Germinal center (tissue), 1 donor: ENCODE results near the gene ABHD12.
"Not testable (repeated sequence)": the region's sequence is repeated elsewhere in the genome, so short reads cannot be mapped to it uniquely, and the experiment has no call there.

ENCODE experiments used
- DNase-seq: peaks from one replicate; pipeline ENCODE4 v3.0.0; 2012; ENCODE audit warnings: mixed read lengths, low spot score

ABHD12 gene

GRCh38 chr20:25277051-25277801, 113.4 kb downstream of the ABHD12 start:
- no peak for DNase-seq

- DNase-seq, result no peak
These were observed 114.0 kb downstream of the ABHD12 start for GRCh38 chr20:25276533-25277050.

GRCh38 chr20:25275813-25276532, 114.7 kb downstream of the ABHD12 start:
- DNase-seq, result no peak

DNA sequence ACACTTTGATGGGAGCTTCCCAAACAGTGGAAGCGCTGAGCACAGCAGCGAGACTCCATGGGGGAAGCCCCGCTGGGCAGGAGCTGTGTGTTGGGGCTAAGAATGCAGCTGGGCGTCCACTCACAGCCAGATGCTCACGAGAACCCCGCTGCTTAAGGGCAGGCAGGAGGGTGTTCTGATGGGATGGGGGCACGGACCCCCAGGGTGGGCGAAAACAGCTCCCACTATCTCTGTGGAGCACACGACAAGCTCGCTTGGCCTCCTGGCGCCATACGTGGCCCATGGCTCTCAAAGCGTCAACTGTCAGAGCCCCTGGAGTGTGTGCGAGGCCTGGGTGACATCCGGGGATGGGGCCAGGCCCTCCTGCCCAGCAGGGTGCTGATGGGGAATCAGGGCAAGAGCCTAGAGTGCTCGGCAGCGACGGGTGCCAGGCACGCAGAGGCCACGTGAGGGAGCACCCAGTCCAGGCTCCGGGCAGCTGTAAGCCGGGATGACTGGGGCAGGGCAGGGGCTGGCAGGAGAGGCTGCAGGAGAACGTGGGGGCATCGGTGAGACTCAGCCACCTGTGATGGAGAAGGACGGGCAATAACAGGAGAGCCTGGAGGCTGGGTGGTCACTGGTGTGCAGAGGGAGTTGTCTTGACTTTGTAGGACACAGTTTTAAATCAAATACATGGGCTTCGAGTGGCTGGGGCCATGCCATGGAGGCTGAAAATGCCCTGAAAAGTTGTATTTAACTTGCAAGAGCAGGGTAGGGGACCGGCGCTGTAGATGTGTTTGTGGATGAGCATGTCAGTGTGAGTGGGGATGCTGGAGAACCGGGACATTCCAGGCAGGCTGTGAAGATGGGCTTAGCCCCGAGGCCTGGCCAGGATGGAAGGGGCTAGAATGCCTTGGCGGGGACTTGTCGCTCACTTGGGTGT, 115.5 kb downstream of the ABHD12 start:
- no peak for DNase-seq

- no peak for DNase-seq
These were observed 116.2 kb downstream of the ABHD12 start for GRCh38 chr20:25274481-25274880.

- no peak for DNase-seq
These were observed 116.9 kb downstream of the ABHD12 start for GRCh38 chr20:25273541-25274358.

GRCh38 chr20:25273046-25273445, 117.6 kb downstream of the ABHD12 start:
- DNase-seq, result no peak

GRCh38 chr20:25272223-25273000, 118.2 kb downstream of the ABHD12 start:
- no peak for DNase-seq

DNA sequence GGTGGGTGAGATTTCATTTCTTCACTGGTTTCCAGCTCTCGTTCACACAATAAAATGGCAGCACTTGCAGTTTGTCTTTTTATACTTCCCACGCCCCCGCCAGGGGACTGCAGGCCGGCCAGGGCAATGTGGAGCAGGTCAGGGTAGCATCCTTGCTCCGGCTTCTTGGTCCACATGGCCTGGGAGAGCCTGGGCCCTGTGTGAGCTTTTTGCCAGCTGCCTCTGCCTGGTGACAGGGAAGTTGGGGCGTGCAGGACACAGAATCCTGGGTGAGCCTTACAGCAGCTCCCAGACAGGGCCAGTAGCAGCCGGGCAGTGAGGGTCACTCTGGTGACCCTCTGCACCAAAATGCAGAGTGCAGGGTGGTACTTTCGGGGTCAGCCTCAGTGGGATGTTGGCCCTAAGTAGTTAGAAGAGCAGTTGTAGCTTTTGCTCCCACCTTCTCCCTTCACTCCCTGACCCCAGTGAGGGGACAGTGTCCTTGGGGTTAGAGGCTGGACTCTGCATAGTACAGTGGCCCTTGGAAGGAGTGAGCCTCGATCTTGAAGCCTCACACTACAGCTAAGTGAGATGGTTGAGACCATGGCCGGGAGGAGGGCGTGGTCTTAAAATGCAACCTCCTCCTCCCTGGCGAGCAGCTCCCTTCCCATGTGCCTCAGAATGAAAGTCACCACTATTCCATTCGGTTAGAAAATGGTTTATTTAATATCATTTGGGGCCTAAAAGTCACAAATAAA, 119.0 kb downstream of the ABHD12 start:
- DNase-seq, result no peak

DNA sequence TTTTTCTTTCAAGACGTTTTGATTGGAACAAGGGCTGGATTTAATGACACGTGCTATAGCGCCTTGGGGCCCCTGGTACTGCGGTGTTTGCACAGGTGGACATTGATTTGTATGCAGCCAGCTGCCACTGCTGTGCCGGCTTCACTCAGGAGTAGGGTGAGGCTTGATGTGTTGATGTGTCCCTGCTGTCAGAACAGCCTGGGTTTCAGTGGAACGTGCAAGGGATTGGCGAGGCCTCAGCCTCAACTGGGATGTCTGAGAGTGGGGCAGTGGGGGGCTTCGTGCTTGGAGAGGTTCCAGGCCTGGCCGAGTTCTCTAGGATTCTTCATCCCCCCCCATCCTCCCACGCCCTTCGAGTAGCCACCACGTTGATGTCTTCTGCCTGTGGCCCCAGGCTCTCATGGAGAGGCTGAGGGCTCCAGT, 119.8 kb downstream of the ABHD12 start:
- no peak for DNase-seq

- no peak for DNase-seq
These were observed 120.8 kb downstream of the ABHD12 start for GRCh38 chr20:25269833-25270170.

DNA sequence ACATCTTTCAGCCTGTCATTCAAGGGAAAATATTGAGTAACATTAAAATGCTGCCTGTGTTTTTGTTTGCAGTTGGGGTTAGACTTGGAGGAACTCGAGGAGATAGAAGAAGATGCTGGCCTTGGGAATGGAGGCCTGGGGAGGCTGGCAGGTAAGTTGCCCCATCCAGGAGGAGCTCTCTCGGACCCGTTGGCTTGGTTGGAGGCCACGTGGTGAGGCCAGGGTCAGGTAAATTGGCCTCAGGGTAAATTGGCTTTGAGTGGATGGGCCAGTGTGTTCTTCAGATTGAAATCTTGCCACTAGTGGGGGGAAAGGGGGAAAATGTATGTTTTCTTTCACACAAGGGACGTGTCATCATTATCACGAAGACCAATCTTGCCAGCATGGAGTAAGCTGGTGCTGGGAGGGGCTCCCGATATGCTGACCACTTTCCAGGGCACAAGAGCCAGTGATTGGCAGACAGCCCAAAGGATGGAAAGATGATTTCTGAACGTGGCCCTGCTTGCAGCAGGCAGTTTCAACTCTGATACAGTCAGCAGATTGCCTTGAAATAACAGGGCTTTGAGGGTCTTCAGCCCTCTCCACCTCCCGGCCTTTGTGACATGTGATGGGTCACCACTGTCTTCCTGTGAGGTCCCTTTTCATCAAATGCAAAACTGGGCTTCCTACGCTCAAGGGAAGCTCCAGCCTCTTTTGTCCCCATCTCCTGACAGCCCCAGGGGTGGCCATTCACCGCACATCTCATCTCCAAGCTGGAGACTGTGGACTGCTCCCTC, 121.4 kb downstream of the ABHD12 start:
- DNase-seq, result no peak

DNA sequence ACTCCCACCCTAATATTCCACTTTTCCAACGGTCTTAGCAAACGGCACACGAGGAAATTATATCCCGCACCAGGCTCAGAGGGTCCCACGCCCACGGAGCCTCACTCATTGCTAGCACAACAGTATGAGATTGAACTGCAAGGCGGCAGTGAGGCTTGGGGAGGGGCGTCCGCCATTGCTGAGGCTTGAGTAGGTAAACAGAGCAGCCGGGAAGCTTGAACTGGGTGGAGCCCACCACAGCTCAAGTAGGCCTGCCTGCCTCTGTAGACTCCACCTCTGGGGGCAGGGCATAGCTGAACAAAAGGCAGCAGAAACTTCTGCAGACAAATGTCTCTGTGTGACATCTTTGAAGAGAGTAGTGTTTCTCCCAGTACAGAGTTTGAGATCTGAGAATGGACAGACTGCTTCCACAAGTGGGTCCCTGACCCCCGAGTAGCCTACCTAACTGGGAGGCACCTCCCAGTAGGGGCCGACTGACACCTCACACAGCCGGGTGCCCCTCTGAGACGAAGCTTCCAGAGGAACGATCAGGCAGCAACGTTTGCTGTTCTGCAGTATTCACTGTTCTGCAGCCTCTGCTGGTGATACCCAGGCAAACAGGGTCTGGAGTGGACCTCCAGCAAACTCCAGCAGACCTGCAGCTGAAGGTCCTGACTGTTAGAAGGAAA, 129.7 kb downstream of the ABHD12 start:
- not testable (repeated sequence) for DNase-seq

DNA sequence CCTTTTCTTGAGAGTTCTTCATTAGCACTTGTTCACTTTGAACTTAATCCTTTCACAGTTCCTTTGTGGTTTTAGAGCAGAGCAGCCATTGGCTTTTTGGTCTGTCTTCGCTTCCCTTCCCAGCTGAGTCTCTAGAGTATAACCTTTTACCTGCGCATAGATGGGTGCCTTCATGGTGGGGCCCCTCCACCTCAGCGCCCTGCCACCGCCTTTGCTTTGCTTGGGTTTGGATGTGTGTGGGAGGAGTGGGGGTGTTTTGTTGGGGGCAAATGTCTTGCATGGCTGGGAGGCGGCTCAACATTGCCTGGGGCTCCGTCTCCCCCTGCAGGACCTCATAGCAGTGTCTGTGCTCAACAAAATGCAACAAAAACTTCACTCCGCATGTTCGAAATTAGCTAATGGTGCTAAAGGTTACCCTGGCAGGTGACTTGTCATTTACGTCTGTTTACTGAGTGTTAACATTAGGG, 130.8 kb downstream of the ABHD12 start:
- no peak for DNase-seq

GRCh38 chr20:25259358-25259757, 131.3 kb downstream of the ABHD12 start:
- DNase-seq, result no peak

GRCh38 chr20:25258828-25259227, 131.8 kb downstream of the ABHD12 start:
- no peak for DNase-seq

GRCh38 chr20:25258476-25258805, 132.2 kb downstream of the ABHD12 start:
- DNase-seq, result no peak

DNA sequence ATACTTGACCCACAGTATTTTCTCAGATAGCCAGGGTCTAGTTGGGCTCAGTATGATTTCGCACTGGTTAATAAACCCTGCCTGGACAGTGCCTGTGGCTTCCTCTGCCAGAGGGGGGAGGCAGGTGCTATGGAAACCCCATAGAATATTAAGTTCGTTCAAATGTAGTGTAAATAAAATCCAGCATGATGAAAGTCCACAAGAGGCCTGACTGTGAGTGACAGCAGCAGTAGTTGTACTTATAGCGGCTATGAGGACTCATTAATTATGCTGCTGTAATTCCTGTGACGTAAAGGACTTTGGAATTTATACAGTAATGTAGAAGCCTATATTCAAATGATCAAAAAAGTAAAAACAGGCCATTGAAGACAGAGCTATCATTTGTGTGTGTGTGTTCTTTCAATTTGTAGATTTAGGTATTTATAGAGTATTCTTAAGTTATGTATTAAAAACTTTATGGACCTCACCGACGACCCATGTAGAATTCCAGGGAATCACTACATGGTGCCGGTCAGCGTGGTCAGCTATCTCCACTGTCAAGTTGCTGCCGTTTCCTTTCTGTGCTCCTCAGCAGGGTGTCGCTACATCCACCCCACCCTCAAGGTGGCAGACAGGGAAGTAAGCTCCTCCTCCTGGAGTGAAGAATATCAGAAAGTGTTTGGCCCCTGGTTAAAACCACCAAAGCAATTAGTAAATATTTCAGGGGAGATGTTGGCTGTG, 132.7 kb downstream of the ABHD12 start:
- no peak for DNase-seq
